Mesenchymal stem cell (in vitro differentiated cells and primary cell): ENCODE measurements around the gene TMUB1.
A peak's percentile ranks its signal among the peaks of the same experiment; 100 is the strongest.

Source experiments
- DNase-seq: peaks from one replicate; pipeline ENCODE4 v3.0.0-alpha.2; 2013
- H2AFZ ChIP-seq: one replicate; pipeline ENCODE4 v1.6.1; 2013; ENCODE audit warnings: low read depth, mild to moderate bottlenecking, control low read depth, inconsistent platforms, low read length, moderate library complexity
- H2AK5ac ChIP-seq: 2 replicates; pipeline ENCODE4 v1.6.1; 2013; ENCODE audit warnings: low read length, moderate library complexity, mild to moderate bottlenecking, inconsistent platforms; ENCODE audit not compliant: severe bottlenecking
- H2BK120ac ChIP-seq: one replicate; pipeline ENCODE4 v1.6.1; 2013; ENCODE audit warnings: low read depth, mild to moderate bottlenecking, inconsistent platforms, low read length, moderate library complexity
- H2BK12ac ChIP-seq, 2 experiments: one replicate each; pipeline ENCODE4 v1.6.1; 2013; ENCODE audit warnings: inconsistent platforms in 2 of 2, low read length in 2 of 2, mild to moderate bottlenecking in 2 of 2, moderate library complexity in 2 of 2, control low read depth in 1 of 2
- H2BK15ac ChIP-seq: one replicate; pipeline ENCODE4 v1.6.1; 2013; ENCODE audit warnings: mild to moderate bottlenecking, low read depth, inconsistent platforms; ENCODE audit not compliant: poor library complexity, severe bottlenecking
- H2BK5ac ChIP-seq: 2 replicates; pipeline ENCODE4 v1.6.1; 2013; ENCODE audit warnings: low read depth, mild to moderate bottlenecking, low read length, control low read depth, inconsistent platforms; ENCODE audit not compliant: poor library complexity, severe bottlenecking
- H3K14ac ChIP-seq, 2 experiments: one replicate each; pipeline ENCODE4 v1.6.1; 2013; ENCODE audit warnings: inconsistent platforms in 2 of 2, low read length in 2 of 2, control low read depth in 1 of 2, mild to moderate bottlenecking in 1 of 2, moderate library complexity in 1 of 2
- H3K18ac ChIP-seq, 2 experiments: one replicate each; pipeline ENCODE4 v1.6.1; 2013; ENCODE audit warnings: inconsistent platforms in 2 of 2, low read length in 2 of 2, control low read depth in 1 of 2, low read depth in 1 of 2, mild to moderate bottlenecking in 1 of 2
- H3K23ac ChIP-seq, 2 experiments: one replicate each; pipeline ENCODE4 v1.6.1; 2013; ENCODE audit warnings: inconsistent platforms in 2 of 2, low read length in 2 of 2, mild to moderate bottlenecking in 2 of 2, moderate library complexity in 2 of 2, control low read depth in 1 of 2
- H3K27ac ChIP-seq: 2 replicates; pipeline ENCODE4 v1.5.1; 2013; ENCODE audit warnings: mild to moderate bottlenecking, moderate library complexity, low read length, control low read depth, inconsistent platforms; ENCODE audit not compliant: poor library complexity, severe bottlenecking
- H3K27me3 ChIP-seq, 2 experiments: 2 replicates each; pipeline versions ENCODE4 v1.6.1 to v1.7.0; 2013; ENCODE audit warnings: low read length in 2 of 2, mild to moderate bottlenecking in 2 of 2, moderate library complexity in 2 of 2, control low read depth in 1 of 2, inconsistent platforms in 1 of 2; ENCODE audit not compliant: control insufficient read depth in 1 of 2, insufficient read depth in 1 of 2
- H3K36me3 ChIP-seq, 2 experiments: 2 replicates each; pipeline versions ENCODE4 v1.6.1 to v1.7.0; 2013; ENCODE audit warnings: low read length in 2 of 2, control low read depth in 1 of 2, inconsistent platforms in 1 of 2, low read depth in 1 of 2, mild to moderate bottlenecking in 1 of 2; ENCODE audit not compliant: insufficient read depth in 2 of 2, control insufficient read depth in 1 of 2
- H3K4ac ChIP-seq, 2 experiments: one replicate each; pipeline ENCODE4 v1.6.1; 2013; ENCODE audit warnings: inconsistent platforms in 2 of 2, low read length in 2 of 2, mild to moderate bottlenecking in 2 of 2, moderate library complexity in 2 of 2, control low read depth in 1 of 2, low read depth in 1 of 2
- H3K4me1 ChIP-seq: 2 replicates; pipeline ENCODE4 v1.6.1; 2013; ENCODE audit warnings: low read depth, low read length, control low read depth; ENCODE audit not compliant: control insufficient read depth, insufficient read depth
- H3K4me2 ChIP-seq: 2 replicates; pipeline ENCODE4 v1.6.1; 2013; ENCODE audit warnings: low read length, mild to moderate bottlenecking, inconsistent platforms; ENCODE audit not compliant: poor library complexity, severe bottlenecking
- H3K4me3 ChIP-seq, 2 experiments: 2 replicates each; pipeline versions ENCODE4 v1.5.1 to v1.7.0; 2013; ENCODE audit warnings: low read length in 2 of 2, mild to moderate bottlenecking in 2 of 2, control low read depth in 1 of 2, low read depth in 1 of 2; ENCODE audit not compliant: insufficient read depth in 1 of 2
- H3K79me1 ChIP-seq: replicated peaks from 2 replicates; pipeline ENCODE4 v1.6.1; 2013; ENCODE audit warnings: mild to moderate bottlenecking, control low read depth, low read length, inconsistent platforms; ENCODE audit not compliant: poor library complexity, severe bottlenecking
- H3K9ac ChIP-seq: 2 replicates; pipeline ENCODE4 v1.7.0; 2013; ENCODE audit warnings: mild to moderate bottlenecking, low read length, moderate library complexity
- H3K9me3 ChIP-seq: 2 replicates; pipeline ENCODE4 v1.7.0; 2013; ENCODE audit warnings: mild to moderate bottlenecking, low read length; ENCODE audit not compliant: control insufficient read depth
- H4K8ac ChIP-seq: one replicate; pipeline ENCODE4 v1.6.1; 2013; ENCODE audit warnings: inconsistent platforms, mild to moderate bottlenecking, low read length, moderate library complexity
- H4K91ac ChIP-seq: one replicate; pipeline ENCODE4 v1.6.1; 2013; ENCODE audit warnings: mild to moderate bottlenecking, low read length, inconsistent platforms
- WGBS: methylation state at CpG from one replicate; pipeline ENCODE4 v1.1.7; 2013; ENCODE audit warnings: mixed read lengths; 5-methylcytosine and 5-hydroxymethylcytosine counted together

TMUB1 gene

GRCh38 chr7:151038951-151039849, 44.1 kb downstream of the TMUB1 start:
- Histone ChIP-seq H3K4me3 (no peak overlapping the region), H3K23ac (peak overlapping the region in 1 of 2 experiments; percentile 78), H3K9ac (peak overlapping the region; percentile 80), H3K4me2 (no peak overlapping the region), H3K9me3 (no peaks in the 10 kb centered on the region), H4K8ac (no peak overlapping the region), H3K14ac (peak overlapping the region in 1 of 2 experiments; percentile 73), H3K4me1 (peaks cover 26% of the 10 kb centered on the region), H2AFZ (no peak overlapping the region), H3K27me3 (no peaks in the 10 kb centered on the region), H2BK120ac (peak overlapping the region; percentile 88), H3K27ac (peak overlapping the region; percentile 65), H3K4ac (peak overlapping the region; percentile 1 to 81), H2AK5ac (no peak overlapping the region), H4K91ac (peak overlapping the region; percentile 3), H3K79me1 (peaks cover 2% of the 10 kb centered on the region), H3K18ac (peak overlapping the region; percentile 25 to 84), H2BK5ac (no peak overlapping the region), H2BK15ac (no peak overlapping the region), H3K36me3 (peaks cover 36 to 69% of the 10 kb centered on the region in 2 experiments), H2BK12ac (peak overlapping the region; percentile 94)
- peak; percentile 99 for DNase-seq
- 32% methylated on average over 10 of the region's 12 CpGs for WGBS

GRCh38 chr7:151035902-151036301, 47.4 kb downstream of the TMUB1 start:
- Histone ChIP-seq H3K36me3 (peaks cover 53 to 55% of the 10 kb centered on the region in 2 experiments), H2BK120ac (no peak overlapping the region), H2AK5ac (no peak overlapping the region), H3K9me3 (no peaks in the 10 kb centered on the region), H3K18ac (no peak overlapping the region), H2BK12ac (no peak overlapping the region), H3K9ac (no peak overlapping the region), H3K4ac (no peak overlapping the region), H3K4me3 (no peak overlapping the region), H2AFZ (no peak overlapping the region), H4K8ac (no peak overlapping the region), H3K27me3 (no peaks in the 10 kb centered on the region), H2BK5ac (no peak overlapping the region), H2BK15ac (no peak overlapping the region), H3K4me2 (no peak overlapping the region), H3K27ac (no peak overlapping the region), H4K91ac (no peak overlapping the region), H3K79me1 (peaks cover 20% of the 10 kb centered on the region), H3K23ac (no peak overlapping the region), H3K4me1 (peaks cover 26% of the 10 kb centered on the region), H3K14ac (no peak overlapping the region)
- WGBS: 96% methylated on average over 17 of the region's 17 CpGs
- DNase-seq: no peak

- DNase-seq: no peak
- Histone ChIP-seq H3K9ac (no peak overlapping the region), H2AFZ (no peak overlapping the region), H2BK15ac (no peak overlapping the region), H3K36me3 (peaks cover 48 to 53% of the 10 kb centered on the region in 2 experiments), H2BK12ac (peak overlapping the region in 1 of 2 experiments; percentile 12), H4K91ac (no peak overlapping the region), H3K18ac (no peak overlapping the region), H4K8ac (no peak overlapping the region), H3K14ac (no peak overlapping the region), H3K4me1 (peaks cover 23% of the 10 kb centered on the region), H3K27me3 (no peaks in the 10 kb centered on the region), H2BK5ac (no peak overlapping the region), H3K4me2 (no peak overlapping the region), H3K23ac (no peak overlapping the region), H3K9me3 (no peaks in the 10 kb centered on the region), H2AK5ac (no peak overlapping the region), H2BK120ac (no peak overlapping the region), H3K27ac (no peak overlapping the region), H3K79me1 (peaks cover 20% of the 10 kb centered on the region), H3K4ac (no peak overlapping the region), H3K4me3 (no peak overlapping the region)
- 93% methylated on average over 20 of the region's 21 CpGs for WGBS
Observed at GRCh38 chr7:151035026-151035717, 48.1 kb downstream of the TMUB1 start.
